Bronchial epithelial cell (primary cell): Measurements from ENCODE around the gene MGLL. TPM values are rescaled to one million over a fixed set of nuclear protein-coding genes. Genes with fewer than 3 reads are reported as not detected.

Experiments
- DNase-seq: peaks from one replicate; pipeline ENCODE4 v3.0.0-alpha.2; 2010; ENCODE audit warnings: low read depth
- FAIRE-seq: peaks from 2 replicates; lab custom pipeline; 2011; peaks lifted over from hg19 to GRCh38; lab: Jason Lieb, UNC
- H3K27me3 ChIP-seq: 2 replicates; pipeline ENCODE4 v1.5.1; 2011; ENCODE audit warnings: low read length; ENCODE audit not compliant: control insufficient read depth, insufficient read depth
- H3K36me3 ChIP-seq: 2 replicates; pipeline ENCODE4 v1.5.1; 2011; ENCODE audit warnings: low read length; ENCODE audit not compliant: control insufficient read depth, insufficient read depth
- H3K4me3 ChIP-seq: 2 replicates; pipeline ENCODE4 v1.5.1; 2011; ENCODE audit warnings: mild to moderate bottlenecking, low read depth, low read length, control low read depth
- CTCF ChIP-seq: IDR thresholded peaks from 2 replicates; pipeline ENCODE4 v1.5.1; 2011; ENCODE audit warnings: mild to moderate bottlenecking, moderate library complexity, low read length, control low read depth, inconsistent platforms; ENCODE audit not compliant: insufficient read depth, severe bottlenecking
- total RNA-seq: library from RNA; depleted of rRNA; stranded (reverse); fragments of >200 nt; gene quantifications from 2 replicates; pipeline ENCODE4 v1.2.1, GENCODE V29; 2014

The MGLL gene
- total RNA-seq, 1 donor from 2014 or later = 25.5 TPM

GRCh38 chr3:127762077-127762786, 60.1 kb downstream of the MGLL start:
- H3K27me3 ChIP-seq = no peaks in the 10 kb centered on the region
- no peak for DNase-seq
- peaks cover 3% of the 10 kb centered on the region for H3K36me3 ChIP-seq
- TF ChIP-seq CTCF = no peak
- no peak overlapping the region for H3K4me3 ChIP-seq
- no peak for FAIRE-seq

DNA sequence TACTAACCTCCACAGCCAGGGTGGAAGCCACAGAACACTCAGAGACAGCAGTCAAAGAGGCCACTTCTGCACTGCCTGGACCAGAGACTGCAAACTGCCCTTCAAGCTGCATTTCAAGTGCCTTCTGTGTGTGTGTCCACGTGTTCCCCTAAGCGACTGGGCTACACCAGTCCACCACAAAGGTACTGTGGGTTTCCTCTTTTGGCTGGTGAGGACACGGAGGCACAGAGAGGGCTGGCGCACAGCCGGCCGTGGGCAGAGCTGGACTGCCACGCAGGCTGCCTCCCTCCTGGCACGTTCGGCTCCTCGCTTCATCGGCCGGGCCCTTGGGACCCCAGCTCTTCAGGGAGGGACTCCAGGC, 60.9 kb downstream of the MGLL start:
- DNase-seq (no peak), FAIRE-seq (no peak)
- no peaks in the 10 kb centered on the region for H3K27me3 ChIP-seq
- no peak for TF ChIP-seq CTCF
- H3K36me3 ChIP-seq = peaks cover 3% of the 10 kb centered on the region
- no peak overlapping the region for H3K4me3 ChIP-seq

DNA sequence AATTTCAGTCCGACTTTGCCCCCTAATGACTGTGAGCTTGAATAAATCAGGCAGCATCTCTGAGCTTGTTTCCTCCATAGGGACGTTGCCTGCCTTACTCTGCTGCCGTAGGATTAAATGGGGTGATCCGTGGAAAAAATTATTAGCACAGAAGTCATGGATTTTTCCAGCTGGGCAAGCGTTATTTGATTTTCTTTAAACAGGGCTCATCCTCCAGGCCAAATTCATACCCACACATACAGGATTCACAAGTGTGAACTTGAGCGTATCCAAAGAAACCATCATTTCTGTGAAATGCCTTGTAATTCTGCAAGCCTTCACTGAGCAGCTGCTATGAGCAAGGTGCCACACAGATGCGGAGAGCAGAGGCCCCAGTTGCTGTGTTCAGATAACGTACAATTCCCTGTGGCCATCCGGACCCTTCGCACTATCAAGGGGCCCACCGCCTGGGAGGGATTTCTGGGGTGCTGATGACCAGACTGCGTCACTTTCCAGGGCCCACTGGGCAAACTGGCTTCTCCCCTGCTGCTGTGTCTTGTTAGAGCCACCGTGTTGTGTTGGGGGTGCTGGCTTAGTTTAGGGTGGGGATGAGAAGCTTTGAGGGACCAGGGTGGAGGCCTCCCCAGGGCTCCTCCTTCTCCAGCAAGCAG, 61.4 kb downstream of the MGLL start:
- H3K27me3 ChIP-seq = no peaks in the 10 kb centered on the region
- DNase-seq (no peak), FAIRE-seq (no peak)
- no peak for TF ChIP-seq CTCF
- no peak overlapping the region for H3K4me3 ChIP-seq
- H3K36me3 ChIP-seq = peaks cover 3% of the 10 kb centered on the region

DNA sequence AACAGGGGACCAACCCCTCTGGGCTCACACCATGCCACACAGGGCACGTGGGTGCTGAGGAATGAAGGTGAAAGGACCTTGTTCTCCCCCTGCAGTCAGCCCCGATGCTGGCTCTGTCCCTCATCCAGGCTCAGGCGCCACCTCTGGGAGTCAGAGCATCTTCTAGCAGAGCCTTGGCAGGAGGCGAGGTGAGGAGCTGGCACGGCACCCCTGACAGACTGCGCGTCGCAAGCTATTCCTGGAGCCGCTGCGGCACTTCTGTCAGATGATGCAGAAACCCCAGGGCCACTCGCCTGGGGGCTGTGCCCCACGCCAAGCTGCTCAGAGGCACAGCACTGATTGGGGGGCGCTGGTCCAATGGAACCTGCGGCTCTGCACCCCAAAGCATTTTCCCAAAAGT, 62.0 kb downstream of the MGLL start:
- H3K4me3 ChIP-seq = no peak overlapping the region
- H3K27me3 ChIP-seq = no peaks in the 10 kb centered on the region
- H3K36me3 ChIP-seq = peaks cover 3% of the 10 kb centered on the region
- no peak for DNase-seq
- FAIRE-seq = no peak
- TF ChIP-seq CTCF = no peak

DNA sequence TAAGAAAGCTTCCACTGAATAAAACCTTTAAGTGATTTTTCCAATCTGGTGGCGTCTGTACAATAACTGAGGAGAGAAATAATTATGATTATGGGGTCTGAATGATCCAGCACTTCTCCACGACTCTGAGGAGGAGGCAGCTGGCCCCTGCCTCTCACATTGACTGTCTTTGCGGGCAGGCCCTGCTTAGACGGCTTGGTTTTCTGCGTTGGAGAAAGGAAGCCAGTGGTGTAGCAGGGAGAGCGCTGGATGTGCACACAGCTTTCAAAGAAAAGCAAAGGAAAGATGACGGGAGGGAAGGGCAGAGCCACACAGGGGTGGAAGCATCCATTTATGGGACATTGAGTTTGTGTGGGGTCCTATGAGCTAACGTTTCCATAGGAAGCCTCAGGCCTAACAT, 62.5 kb downstream of the MGLL start:
- no peak overlapping the region for H3K4me3 ChIP-seq
- H3K36me3 ChIP-seq = peaks cover 3% of the 10 kb centered on the region
- DNase-seq = no peak
- FAIRE-seq = no peak
- no peaks in the 10 kb centered on the region for H3K27me3 ChIP-seq
- TF ChIP-seq CTCF = no peak
